ENCODE results near the gene LBP. TPM values are rescaled to one million over a fixed set of nuclear protein-coding genes. Genes with fewer than 3 reads are reported as not detected.

LBP gene
- total RNA-seq, 4 donors from 2014 or later, result 0.38 to 6.2 TPM; not detected in 2

- Histone ChIP-seq H3K27ac (no peak overlapping the region), H3K9me3 (peaks cover 2% of the 10 kb centered on the region), H3K4me1 (no peaks in the 10 kb centered on the region), H3K36me3 (no peaks in the 10 kb centered on the region), H3K4me3 (no peak overlapping the region), H3K27me3 (peaks cover 4% of the 10 kb centered on the region)
- DNase-seq (ENCODE audit: low spot score in 2 of 2), result no peak
- TF ChIP-seq EP300 (IDR thresholded peaks at IDR 0.05) (no peak), POLR2AphosphoS5 (IDR thresholded peaks at IDR 0.05) (no peak), POLR2A (IDR thresholded peaks at IDR 0.05) (no peak), CTCF (IDR thresholded peaks at IDR 0.05) (no peak)
- WGBS, result 81% methylated on average over 5 of the region's 5 CpGs
Observed at GRCh38 chr20:38342713-38343310, 3.5 kb upstream of the LBP start.

GRCh38 chr20:38343311-38344106 is 2.8 kb upstream of the LBP start:
- 53% methylated on average over 15 of the region's 16 CpGs for WGBS
- TF ChIP-seq POLR2A (IDR thresholded peaks at IDR 0.05), result no peak
- no peak for TF ChIP-seq POLR2AphosphoS5 (IDR thresholded peaks at IDR 0.05)
- TF ChIP-seq CTCF (IDR thresholded peaks at IDR 0.05), result no peak
- TF ChIP-seq EP300 (IDR thresholded peaks at IDR 0.05), result no peak
- H3K27me3 ChIP-seq, result no peaks in the 10 kb centered on the region
- no peak overlapping the region for H3K4me3 ChIP-seq
- H3K4me1 ChIP-seq, result no peaks in the 10 kb centered on the region
- no peaks in the 10 kb centered on the region for H3K9me3 ChIP-seq
- H3K27ac ChIP-seq, result no peak overlapping the region
- H3K36me3 ChIP-seq, result no peaks in the 10 kb centered on the region
- no peak for DNase-seq (ENCODE audit: low spot score in 2 of 2)

- no peaks in the 10 kb centered on the region for H3K9me3 ChIP-seq
- TF ChIP-seq POLR2AphosphoS5 (IDR thresholded peaks at IDR 0.05) (no peak), EP300 (IDR thresholded peaks at IDR 0.05) (no peak), CTCF (IDR thresholded peaks at IDR 0.05) (no peak), POLR2A (IDR thresholded peaks at IDR 0.05) (no peak)
- no peak overlapping the region for H3K27ac ChIP-seq
- no peaks in the 10 kb centered on the region for H3K36me3 ChIP-seq
- H3K4me3 ChIP-seq, result no peak overlapping the region
- DNase-seq (ENCODE audit: low spot score in 2 of 2), result no peak
- no peaks in the 10 kb centered on the region for H3K4me1 ChIP-seq
- WGBS, result 89% methylated on average over 5 of the region's 5 CpGs
- H3K27me3 ChIP-seq, result no peaks in the 10 kb centered on the region
Observed at GRCh38 chr20:38344107-38344701, 2.1 kb upstream of the LBP start.

- no peak for TF ChIP-seq POLR2A (IDR thresholded peaks at IDR 0.05)
- no peak for DNase-seq (ENCODE audit: low spot score in 2 of 2)
- H3K27me3 ChIP-seq, result no peaks in the 10 kb centered on the region
- no peaks in the 10 kb centered on the region for H3K4me1 ChIP-seq
- no peaks in the 10 kb centered on the region for H3K9me3 ChIP-seq
- no peak overlapping the region for H3K4me3 ChIP-seq
- H3K36me3 ChIP-seq, result no peaks in the 10 kb centered on the region
- H3K27ac ChIP-seq, result no peak overlapping the region
- 35% methylated on average over 2 of the region's 2 CpGs for WGBS
Observed at GRCh38 chr20:38345643-38346042, 639 bp upstream of the LBP start.

GRCh38 chr20:38346741-38347140 is 459 bp downstream of the LBP start:
- Histone ChIP-seq H3K27me3 (no peaks in the 10 kb centered on the region), H3K9me3 (no peaks in the 10 kb centered on the region), H3K27ac (no peak overlapping the region), H3K36me3 (no peaks in the 10 kb centered on the region), H3K4me3 (no peak overlapping the region), H3K4me1 (no peaks in the 10 kb centered on the region)
- 77% methylated on average over 4 of the region's 4 CpGs for WGBS
- DNase-seq (ENCODE audit: low spot score in 2 of 2), result no peak
- no peak for TF ChIP-seq EP300 (IDR thresholded peaks at IDR 0.05)
- TF ChIP-seq POLR2AphosphoS5 (IDR thresholded peaks at IDR 0.05), result no peak
- TF ChIP-seq POLR2A (IDR thresholded peaks at IDR 0.05), result no peak
- TF ChIP-seq CTCF (IDR thresholded peaks at IDR 0.05), result no peak
